Activated CD8-positive, alpha-beta T cell treated with anti-CD3 and anti-CD28 coated beads for 36 hours (primary cell): ENCODE data around the gene TRAPPC2. TPM values are rescaled to one million over a fixed set of nuclear protein-coding genes. Genes with fewer than 3 reads are reported as not detected.

Source experiments
- ATAC-seq: fragments of 200-7000 bp; cut with Tn5 transposase; one replicate; pipeline ENCODE4 v1.10.0; 2021; ENCODE audit warnings: mild to moderate bottlenecking, moderate library complexity
- CTCF ChIA-PET: fragments of 350-600 bp; sonication (Branson Sonifier 250); formaldehyde crosslinking; loops from one replicate; lab custom pipeline; 2021; ENCODE audit warnings: antibody characterized with exemption; lab: Charles Lee
- POLR2A ChIA-PET: fragments of 350-600 bp; sonication (Branson Sonifier 250); formaldehyde crosslinking; loops from one replicate; lab custom pipeline; 2021; ENCODE audit warnings: antibody characterized with exemption; lab: Charles Lee
- DNase-seq: peaks from one replicate; pipeline ENCODE4 v3.0.0-alpha.2; 2020
- H3K27ac Mint-ChIP-seq: one replicate; pipeline ENCODE4 v1.8.0; 2021; ENCODE audit warnings: mild to moderate bottlenecking, mixed read lengths
- H3K27me3 Mint-ChIP-seq: one replicate; pipeline ENCODE4 v1.8.0; 2021; ENCODE audit warnings: mixed read lengths
- H3K36me3 Mint-ChIP-seq: one replicate; pipeline ENCODE4 v1.8.0; 2021; ENCODE audit warnings: low read depth, mixed read lengths
- H3K4me1 Mint-ChIP-seq: one replicate; pipeline ENCODE4 v1.8.0; 2021; ENCODE audit warnings: low read depth, mixed read lengths
- H3K4me3 Mint-ChIP-seq: one replicate; pipeline ENCODE4 v1.8.0; 2021; ENCODE audit warnings: mild to moderate bottlenecking, moderate library complexity, mixed read lengths
- H3K9me3 Mint-ChIP-seq: one replicate; pipeline ENCODE4 v1.8.0; 2021; ENCODE audit warnings: mixed read lengths
- CTCF ChIP-seq: fragments of 200-600 bp; IDR thresholded peaks from one replicate; pipeline ENCODE4 v1.8.0; 2022; ENCODE audit warnings: antibody characterized with exemption, mild to moderate bottlenecking
- intact Hi-C: fragments of 100-400 bp; cut with micrococcal nuclease; formaldehyde crosslinking; loops from one replicate; pipeline ENCODE4 v1.10.0; 2022
- total RNA-seq, 2 experiments: library from RNA; stranded (reverse); gene quantifications; one replicate each; pipeline ENCODE4 v1.2.3, GENCODE V29; 2021

The TRAPPC2 gene
- total RNA-seq, 2 experiments from 2014 or later: 16.0 to 19.2 TPM

- ChIA-PET CTCF (no interaction called here), POLR2A (no interaction called here)
- Mint-ChIP-seq H3K9me3 (no peaks in the 10 kb centered on the region), H3K36me3 (peaks cover 31% of the 10 kb centered on the region), H3K27ac (peak overlapping the region; percentile 37), H3K4me1 (peaks cover 62% of the 10 kb centered on the region), H3K27me3 (no peaks in the 10 kb centered on the region), H3K4me3 (no peak overlapping the region)
- no peak for TF ChIP-seq CTCF
- ATAC-seq (no peak), DNase-seq (no peak)
- intact Hi-C loops: loop anchor here (5.0 kb wide), 1 partner anchor 36 kb away; no protein-coding TSS in a partner anchor
Observed at GRCh38 chrX:13693341-13693961, 41.0 kb downstream of the TRAPPC2 start.

- Mint-ChIP-seq H3K4me1 (peaks cover 68% of the 10 kb centered on the region), H3K36me3 (peaks cover 31% of the 10 kb centered on the region), H3K4me3 (peak overlapping the region; percentile 43), H3K27me3 (no peaks in the 10 kb centered on the region), H3K27ac (peak overlapping the region; percentile 69), H3K9me3 (no peaks in the 10 kb centered on the region)
- CTCF ChIA-PET: no interaction called here
- ATAC-seq: no peak
- intact Hi-C loops: loop anchor here (5.0 kb wide), 1 partner anchor 36 kb away; no protein-coding TSS in a partner anchor
- DNase-seq: no peak
- POLR2A ChIA-PET: no interaction called here
- TF ChIP-seq CTCF: no peak
Observed at GRCh38 chrX:13692771-13693231, 41.6 kb downstream of the TRAPPC2 start.

- H3K4me3 Mint-ChIP-seq: peak overlapping the region; percentile 43
- DNase-seq: no peak
- H3K36me3 Mint-ChIP-seq: peaks cover 31% of the 10 kb centered on the region
- peaks cover 67% of the 10 kb centered on the region for H3K4me1 Mint-ChIP-seq
- ATAC-seq: no peak
- intact Hi-C loops: loop anchor here (5.0 kb wide), 1 partner anchor 35 kb away; no protein-coding TSS in a partner anchor
- TF ChIP-seq CTCF: no peak
- CTCF ChIA-PET: interaction anchor here (1.0 to 1.6 kb wide), 2 partner anchors 22 to 33 kb away, joined by 3 to 5 read pairs; no protein-coding TSS in a partner anchor
- H3K27me3 Mint-ChIP-seq: no peaks in the 10 kb centered on the region
- POLR2A ChIA-PET: no interaction called here
- peak overlapping the region; percentile 69 for H3K27ac Mint-ChIP-seq
- H3K9me3 Mint-ChIP-seq: no peaks in the 10 kb centered on the region
Observed at GRCh38 chrX:13691841-13692371, 42.5 kb downstream of the TRAPPC2 start.

GRCh38 chrX:13690836-13691235 lies 43.6 kb downstream of the TRAPPC2 start:
- ChIA-PET POLR2A (interaction anchor here (1.1 kb wide), 1 partner anchor 13 kb away, joined by 3 read pairs; no protein-coding TSS in a partner anchor), CTCF (interaction anchor here (1.3 to 1.6 kb wide), 2 partner anchors 29 to 32 kb away, joined by 4 to 5 read pairs; no protein-coding TSS in a partner anchor)
- Mint-ChIP-seq H3K9me3 (no peaks in the 10 kb centered on the region), H3K36me3 (peaks cover 31% of the 10 kb centered on the region), H3K4me3 (peak overlapping the region; percentile 84), H3K27ac (peak overlapping the region; percentile 97), H3K4me1 (peaks cover 61% of the 10 kb centered on the region), H3K27me3 (no peaks in the 10 kb centered on the region)
- no peak for TF ChIP-seq CTCF
- ATAC-seq (no peak), DNase-seq (peak; percentile 24)
- intact Hi-C loops: loop anchor here (5.0 kb wide), 1 partner anchor 34 kb away; no protein-coding TSS in a partner anchor
